ENCODE measurements around the gene COMMD2.

DNA sequence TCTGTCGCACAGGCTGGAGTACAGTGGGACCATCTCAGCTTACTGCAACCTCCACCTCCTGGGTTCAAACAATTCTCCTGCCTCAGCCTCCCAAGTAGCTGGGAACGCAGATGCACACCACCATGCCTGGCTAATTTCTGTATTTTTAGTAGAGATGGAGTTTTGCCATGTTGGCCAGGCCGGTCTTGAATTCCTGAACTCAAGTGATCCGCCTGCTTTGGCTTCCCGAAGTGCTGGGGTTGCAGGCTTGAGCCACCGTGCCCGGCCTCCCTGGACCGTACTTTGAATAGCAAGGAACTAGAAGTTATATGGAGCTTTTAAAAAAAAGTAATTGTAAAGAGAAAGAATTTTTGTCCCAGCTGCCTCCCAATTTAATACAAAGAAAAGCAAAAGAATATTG, 48.4 kb upstream of the COMMD2 start:
- TF ChIP-seq, protein P1, sequence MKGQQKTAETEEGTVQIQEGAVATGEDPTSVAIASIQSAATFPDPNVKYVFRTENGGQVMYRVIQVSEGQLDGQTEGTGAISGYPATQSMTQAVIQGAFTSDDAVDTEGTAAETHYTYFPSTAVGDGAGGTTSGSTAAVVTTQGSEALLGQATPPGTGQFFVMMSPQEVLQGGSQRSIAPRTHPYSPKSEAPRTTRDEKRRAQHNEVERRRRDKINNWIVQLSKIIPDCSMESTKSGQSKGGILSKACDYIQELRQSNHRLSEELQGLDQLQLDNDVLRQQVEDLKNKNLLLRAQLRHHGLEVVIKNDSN (CRISPR knock-in tag; IDR thresholded peaks at IDR 0.05) = no peak
- TF ChIP-seq CREM (CRISPR knock-in tag; IDR thresholded peaks at IDR 0.05) = no peak
- TF ChIP-seq ZNF121 (CRISPR knock-in tag; IDR thresholded peaks at IDR 0.05) = no peak
- TF ChIP-seq CTCF (IDR thresholded peaks at IDR 0.05) = no peak
- no peak for TF ChIP-seq ZNF281 (CRISPR knock-in tag; IDR thresholded peaks at IDR 0.05)
- no peak for TF ChIP-seq SP1 (CRISPR knock-in tag; conservative IDR thresholded peaks at IDR 0.05)
- TF ChIP-seq, protein P2, sequence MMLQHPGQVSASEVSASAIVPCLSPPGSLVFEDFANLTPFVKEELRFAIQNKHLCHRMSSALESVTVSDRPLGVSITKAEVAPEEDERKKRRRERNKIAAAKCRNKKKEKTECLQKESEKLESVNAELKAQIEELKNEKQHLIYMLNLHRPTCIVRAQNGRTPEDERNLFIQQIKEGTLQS (CRISPR knock-in tag; conservative IDR thresholded peaks at IDR 0.05) = no peak
- TF ChIP-seq, protein P3, sequence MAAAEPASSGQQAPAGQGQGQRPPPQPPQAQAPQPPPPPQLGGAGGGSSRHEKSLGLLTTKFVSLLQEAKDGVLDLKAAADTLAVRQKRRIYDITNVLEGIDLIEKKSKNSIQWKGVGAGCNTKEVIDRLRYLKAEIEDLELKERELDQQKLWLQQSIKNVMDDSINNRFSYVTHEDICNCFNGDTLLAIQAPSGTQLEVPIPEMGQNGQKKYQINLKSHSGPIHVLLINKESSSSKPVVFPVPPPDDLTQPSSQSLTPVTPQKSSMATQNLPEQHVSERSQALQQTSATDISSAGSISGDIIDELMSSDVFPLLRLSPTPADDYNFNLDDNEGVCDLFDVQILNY (CRISPR knock-in tag; IDR thresholded peaks at IDR 0.05) = no peak
- no peak for TF ChIP-seq MXD4 (CRISPR knock-in tag; IDR thresholded peaks at IDR 0.05; ENCODE audit: borderline replicate concordance)
- TF ChIP-seq MAX (CRISPR knock-in tag; IDR thresholded peaks at IDR 0.05) = no peak
- no peak for TF ChIP-seq ZNF317 (CRISPR knock-in tag; IDR thresholded peaks at IDR 0.05; ENCODE audit: borderline replicate concordance, low read depth)
- TF ChIP-seq, protein P4, sequence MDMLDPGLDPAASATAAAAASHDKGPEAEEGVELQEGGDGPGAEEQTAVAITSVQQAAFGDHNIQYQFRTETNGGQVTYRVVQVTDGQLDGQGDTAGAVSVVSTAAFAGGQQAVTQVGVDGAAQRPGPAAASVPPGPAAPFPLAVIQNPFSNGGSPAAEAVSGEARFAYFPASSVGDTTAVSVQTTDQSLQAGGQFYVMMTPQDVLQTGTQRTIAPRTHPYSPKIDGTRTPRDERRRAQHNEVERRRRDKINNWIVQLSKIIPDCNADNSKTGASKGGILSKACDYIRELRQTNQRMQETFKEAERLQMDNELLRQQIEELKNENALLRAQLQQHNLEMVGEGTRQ (CRISPR knock-in tag; IDR thresholded peaks at IDR 0.05) = no peak
- no peak for TF ChIP-seq MLX (CRISPR knock-in tag; IDR thresholded peaks at IDR 0.05)
- TF ChIP-seq SMAD3 (CRISPR knock-in tag; IDR thresholded peaks at IDR 0.05; ENCODE audit: borderline replicate concordance) = no peak
